Stomach (tissue), 9 donors: ENCODE results near the gene STXBP5. TPM values are rescaled to one million over a fixed set of nuclear protein-coding genes. Genes with fewer than 3 reads are reported as not detected.

Experiments used
- DNase-seq, 2 donors: peaks; one replicate each; pipeline versions ENCODE4 v3.0.0 to v3.0.0-alpha.2; 2013 to 2019
- H3K27ac ChIP-seq, 5 donors: fragments of 200-600 bp in 4 of 5; sonication (generic) in 4 of 5; one replicate each; pipeline ENCODE4 v1.5.1; 2013 to 2019; ENCODE audit warnings: mild to moderate bottlenecking in 1 of 5, moderate library complexity in 1 of 5
- H3K27me3 ChIP-seq, 3 donors: fragments of 200-600 bp; sonication (generic); one replicate each; pipeline ENCODE4 v1.5.1; 2017 to 2019; ENCODE audit warnings: mixed run types in 1 of 3
- H3K36me3 ChIP-seq, 4 donors: fragments of 200-600 bp; sonication (generic); 1 replicate in 3 of 4; 2 replicates in 1 of 4; pipeline ENCODE4 v1.5.1; 2016 to 2019
- H3K4me1 ChIP-seq, 4 donors: fragments of 200-600 bp; sonication (generic); one replicate each; pipeline ENCODE4 v1.5.1; 2016 to 2019
- H3K4me3 ChIP-seq, 4 donors: fragments of 200-600 bp; sonication (generic) in 3 of 4; one replicate each; pipeline ENCODE4 v1.5.1; 2016 to 2019; ENCODE audit warnings: mild to moderate bottlenecking in 1 of 4
- H3K9me3 ChIP-seq, 4 donors: fragments of 200-600 bp; sonication (generic); one replicate each; pipeline ENCODE4 v1.5.1; 2016 to 2019
- CTCF ChIP-seq, 7 experiments: fragments of 450-650 bp in 4 of 7; fragments of 200-600 bp in 3 of 7; sonication (generic) in 3 of 7; IDR thresholded peaks; one replicate each; pipeline ENCODE4 v1.5.1; 2016 to 2019; ENCODE audit warnings: antibody characterized with exemption in 7 of 7, control low read depth in 2 of 7, mild to moderate bottlenecking in 1 of 7
- EP300 ChIP-seq: sonication (generic); formaldehyde crosslinking; IDR thresholded peaks from one replicate; pipeline ENCODE4 v1.6.1; 2017; ENCODE audit warnings: antibody characterized with exemption
- POLR2A ChIP-seq, 4 donors: fragments of 450-650 bp; IDR thresholded peaks; one replicate each; pipeline ENCODE4 v1.6.1; 2016; ENCODE audit warnings: antibody characterized with exemption in 4 of 4, control low read depth in 2 of 4, mild to moderate bottlenecking in 1 of 4, moderate library complexity in 1 of 4
- POLR2AphosphoS5 ChIP-seq, 3 donors: sonication (generic); formaldehyde crosslinking; IDR thresholded peaks; one replicate each; pipeline ENCODE4 v1.6.1; 2016; ENCODE audit warnings: antibody characterized with exemption in 3 of 3
- WGBS, 5 donors: extraction: QIAGEN DNeasy Blood & Tissue Kit in 3 of 5; methylation state at CpG; one replicate each; pipeline versions ENCODE4 v1.1.5 to v1.1.7; 2013 to 2018; 5-methylcytosine and 5-hydroxymethylcytosine counted together
- intact Hi-C: fragments of 100-400 bp; cut with DNase I; formaldehyde crosslinking; loops from one replicate; pipeline ENCODE4 v1.15.1; 2023; ENCODE audit warnings: low total_unique reads
- polyA plus RNA-seq, 3 donors: library from polyadenylated mRNA; stranded (reverse); fragments of 200-250 nt; gene quantifications; one replicate each; pipeline ENCODE4 v1.2.3, GENCODE V29; 2013
- total RNA-seq, 5 donors: library from RNA; depleted of rRNA; stranded (reverse); fragments of >200 nt; gene quantifications; one replicate each; pipeline versions ENCODE4 v1.1.0 to v1.2.3, GENCODE V29; 2014 to 2016
- donor health status: healthy with polysubstance abuse.
- donor health status: Bipolar disorder and iron deficiency.
- donor health status: healthy.

Gene STXBP5
- total and polyA plus RNA-seq, 8 donors = 5.9 to 56.2 (median 15.8) TPM

GRCh38 chr6:147381712-147382111 lies 177.5 kb downstream of the STXBP5 start:
- no peak for TF ChIP-seq POLR2A (IDR thresholded peaks at IDR 0.05)
- TF ChIP-seq POLR2AphosphoS5 (IDR thresholded peaks at IDR 0.05) = no peak
- H3K4me3 ChIP-seq = no peak overlapping the region
- H3K36me3 ChIP-seq = peaks cover 5 to 68% (median 51%) of the 10 kb centered on the region in 4 donors
- H3K9me3 ChIP-seq = no peaks in the 10 kb centered on the region
- H3K4me1 ChIP-seq = no peaks in the 10 kb centered on the region
- intact Hi-C loops = no loop called here
- no peaks in the 10 kb centered on the region for H3K27me3 ChIP-seq
- DNase-seq = no peak
- 86 to 95% (median 88%) methylated on average over 3 of the region's 3 CpGs for WGBS, 5 donors
- H3K27ac ChIP-seq = no peak overlapping the region

- Histone ChIP-seq H3K9me3 (no peaks in the 10 kb centered on the region), H3K4me3 (no peak overlapping the region), H3K27me3 (no peaks in the 10 kb centered on the region), H3K4me1 (no peaks in the 10 kb centered on the region), H3K36me3 (peaks cover 5 to 61% (median 46%) of the 10 kb centered on the region in 4 donors), H3K27ac (no peak overlapping the region)
- intact Hi-C loops = no loop called here
- 72 to 82% (median 79%) methylated on average over 6 of the region's 6 CpGs for WGBS, 5 donors
- no peak for TF ChIP-seq POLR2AphosphoS5 (IDR thresholded peaks at IDR 0.05)
- TF ChIP-seq EP300 = no peak
- peak in 5 of 7 experiments; percentile 6 to 41 (median 33) for TF ChIP-seq CTCF (IDR thresholded peaks at IDR 0.05)
- peak in 1 of 2 donors; percentile 26 for DNase-seq
Observed at GRCh38 chr6:147382945-147383554, 178.8 kb downstream of the STXBP5 start.

- Histone ChIP-seq H3K36me3 (peaks cover 5 to 53% (median 41%) of the 10 kb centered on the region in 4 donors), H3K27me3 (no peaks in the 10 kb centered on the region), H3K4me3 (no peak overlapping the region), H3K4me1 (no peaks in the 10 kb centered on the region), H3K27ac (no peak overlapping the region), H3K9me3 (no peaks in the 10 kb centered on the region)
- whole genome bisulfite sequencing, 5 donors = 93 to 99% (median 98%) methylated on average over 2 of the region's 2 CpGs
- no peak for DNase-seq
- intact Hi-C loops = no loop called here
- no peak for TF ChIP-seq POLR2AphosphoS5 (IDR thresholded peaks at IDR 0.05)
Observed at GRCh38 chr6:147384029-147384428, 179.8 kb downstream of the STXBP5 start.

GRCh38 chr6:147384737-147385710 lies 180.8 kb downstream of the STXBP5 start:
- intact Hi-C loops = no loop called here
- H3K4me1 ChIP-seq = no peaks in the 10 kb centered on the region
- TF ChIP-seq CTCF (IDR thresholded peaks at IDR 0.05) = no peak
- TF ChIP-seq EP300 = no peak
- no peak for TF ChIP-seq POLR2AphosphoS5 (IDR thresholded peaks at IDR 0.05)
- TF ChIP-seq POLR2A (IDR thresholded peaks at IDR 0.05) = no peak
- DNase-seq = no peak
- peaks cover 5 to 43% (median 33%) of the 10 kb centered on the region in 4 donors for H3K36me3 ChIP-seq
- 85 to 90% (median 89%) methylated on average over 6 of the region's 6 CpGs for WGBS, 5 donors
- H3K9me3 ChIP-seq = no peaks in the 10 kb centered on the region
- H3K27ac ChIP-seq = no peak overlapping the region
- H3K4me3 ChIP-seq = no peak overlapping the region
- H3K27me3 ChIP-seq = no peaks in the 10 kb centered on the region

- no peaks in the 10 kb centered on the region for H3K27me3 ChIP-seq
- H3K36me3 ChIP-seq = peaks cover 4 to 12% (median 9%) of the 10 kb centered on the region in 4 donors
- peaks cover 0 to 8% (median 0%) of the 10 kb centered on the region in 4 donors for H3K4me1 ChIP-seq
- no peak overlapping the region for H3K4me3 ChIP-seq
- no peak overlapping the region for H3K27ac ChIP-seq
- 59 to 71% (median 66%) methylated on average over 1 of the region's 1 CpG for WGBS, 5 donors
- TF ChIP-seq EP300 = no peak
- no peak for TF ChIP-seq POLR2AphosphoS5 (IDR thresholded peaks at IDR 0.05)
- TF ChIP-seq CTCF (IDR thresholded peaks at IDR 0.05) = no peak
- TF ChIP-seq POLR2A (IDR thresholded peaks at IDR 0.05) = no peak
- DNase-seq = no peak
- intact Hi-C loops = no loop called here
- no peaks in the 10 kb centered on the region for H3K9me3 ChIP-seq
Observed at GRCh38 chr6:147389463-147389862, 185.2 kb downstream of the STXBP5 start.
